GM18505 (cell line): ENCODE results near the gene TOMM6.

Experiments
- ATAC-seq: cut with Tn5 transposase; IDR thresholded peaks from one replicate; pipeline ENCODE4 v1.9.1; 2021; ENCODE audit not compliant: unreplicated experiment
- POLR2A ChIP-seq: IDR thresholded peaks from 4 replicates; pipeline ENCODE4 v1.6.1; 2011; ENCODE audit warnings: borderline replicate concordance; ENCODE audit not compliant: insufficient read depth, insufficient read length; ENCODE audit errors: extremely low read depth

The TOMM6 gene

GRCh38 chr6:41813956-41814355, 26.5 kb downstream of the TOMM6 start:
- no peak for ATAC-seq
- no peak for TF ChIP-seq POLR2A

- ATAC-seq, result no peak
- no peak for TF ChIP-seq POLR2A
Measured at GRCh38 chr6:41814629-41815028, 27.1 kb downstream of the TOMM6 start.

DNA sequence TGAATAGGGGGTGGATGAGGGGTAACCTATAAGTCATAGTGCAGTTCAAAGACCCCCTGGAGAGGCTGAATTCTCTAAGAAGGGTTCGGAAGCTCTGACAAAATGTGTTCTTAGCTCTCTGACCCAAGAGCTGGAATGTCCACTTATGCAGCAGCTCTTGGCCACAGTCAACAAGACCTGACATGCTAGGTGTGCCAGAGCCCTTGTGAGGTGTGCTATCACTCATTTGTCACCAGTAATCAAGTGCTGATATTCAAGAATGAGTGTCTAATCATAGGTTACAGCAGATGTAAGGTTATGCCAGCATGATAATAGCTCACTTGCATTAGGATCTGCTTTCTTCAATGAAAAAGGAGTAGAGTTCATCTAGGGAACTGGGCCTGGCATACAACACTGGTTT, 28.1 kb downstream of the TOMM6 start:
- no peak for ATAC-seq
- TF ChIP-seq POLR2A, result no peak

- no peak for TF ChIP-seq POLR2A
- no peak for ATAC-seq
Measured at GRCh38 chr6:41818271-41819054, 31.0 kb downstream of the TOMM6 start.

- no peak for ATAC-seq
- no peak for TF ChIP-seq POLR2A
Measured at GRCh38 chr6:41821266-41821665, 33.8 kb downstream of the TOMM6 start.

- no peak for ATAC-seq
- no peak for TF ChIP-seq POLR2A
Measured at GRCh38 chr6:41822021-41822420, 34.5 kb downstream of the TOMM6 start.

DNA sequence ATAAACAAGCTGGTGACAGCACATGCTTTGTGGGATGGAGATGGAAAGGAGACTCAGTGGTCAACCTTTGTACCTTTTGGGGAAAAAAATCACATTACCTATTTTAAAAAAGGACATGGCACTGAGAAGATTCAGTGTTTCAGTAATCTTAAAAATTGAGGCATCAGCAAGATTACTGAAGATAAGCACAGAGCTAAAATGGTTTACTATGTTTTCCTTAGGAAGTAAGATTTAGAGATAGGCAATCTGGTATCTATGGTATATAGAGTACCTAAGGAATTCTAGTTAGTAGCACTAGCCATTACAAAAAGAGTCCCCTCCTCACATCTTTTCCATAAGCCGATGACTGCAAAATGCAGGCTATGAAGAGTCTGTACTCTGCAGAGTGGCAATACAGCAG, 35.7 kb downstream of the TOMM6 start:
- TF ChIP-seq POLR2A, result no peak
- ATAC-seq, result no peak

DNA sequence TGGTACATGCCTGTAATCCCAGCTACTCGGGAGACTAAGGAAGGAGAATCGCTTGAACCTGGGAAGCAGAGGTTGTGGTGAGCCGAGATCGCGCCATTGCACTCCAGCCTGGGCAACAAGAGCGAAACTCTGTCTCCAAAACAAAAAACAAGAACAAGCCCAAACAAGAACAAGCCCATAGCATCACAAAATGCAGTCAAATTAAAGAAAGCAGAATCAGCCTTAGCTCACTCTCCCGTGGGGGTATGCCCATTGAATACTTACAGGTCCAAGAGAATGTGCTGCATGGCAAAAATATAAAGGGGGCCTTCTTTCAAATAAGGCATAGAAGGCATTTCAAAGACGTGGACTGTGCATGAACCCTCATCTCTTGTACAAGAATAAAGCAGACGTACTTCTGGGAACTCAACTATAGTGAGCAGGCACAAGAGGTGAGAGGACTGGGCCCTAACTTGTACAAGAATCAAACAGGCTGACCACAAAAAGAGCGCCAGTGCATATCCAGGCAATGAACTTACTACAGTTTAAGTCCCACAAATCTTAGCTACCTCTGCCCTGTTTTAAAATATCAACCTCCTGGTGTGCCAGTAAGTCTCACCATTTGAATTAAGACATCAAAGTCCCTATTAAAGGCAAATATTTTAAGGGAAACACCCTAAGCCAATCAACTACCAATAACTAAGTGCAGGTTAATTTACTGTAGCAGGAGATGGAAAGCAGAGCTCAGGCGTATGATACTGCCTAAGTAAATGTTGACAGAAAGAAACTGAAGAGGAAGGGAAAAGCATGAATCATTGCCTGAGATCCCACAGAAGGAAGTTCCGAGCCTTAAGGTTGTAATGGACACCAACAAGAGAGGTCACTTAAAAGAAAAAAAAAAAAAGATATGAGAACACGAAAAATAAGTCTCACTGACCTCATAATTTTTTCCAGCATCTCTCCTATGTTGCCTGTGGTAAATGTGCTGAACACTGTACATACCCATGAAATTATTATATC, 37.4 kb downstream of the TOMM6 start:
- ATAC-seq, result no peak
- no peak for TF ChIP-seq POLR2A

- TF ChIP-seq POLR2A, result no peak
- ATAC-seq, result no peak
Measured at GRCh38 chr6:41826343-41827022, 39.0 kb downstream of the TOMM6 start.

DNA sequence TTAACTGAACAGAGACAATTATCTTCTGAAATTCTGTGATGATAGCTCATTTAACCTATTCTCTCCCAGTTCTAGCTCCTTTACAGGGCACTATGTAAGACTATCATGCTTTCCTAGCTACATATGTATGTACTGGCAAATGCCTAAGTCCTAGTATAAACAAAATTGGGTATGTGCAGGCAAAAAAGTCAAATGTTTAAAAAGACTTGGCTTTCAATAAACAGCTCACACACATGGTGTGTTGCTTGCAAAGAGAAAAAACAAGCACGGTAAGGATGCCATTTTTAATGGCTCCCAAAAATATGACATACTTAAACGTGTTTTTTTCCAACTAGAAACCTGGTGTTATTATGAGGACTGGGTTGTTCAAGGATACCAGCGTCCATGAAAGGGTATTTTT, 44.8 kb downstream of the TOMM6 start:
- TF ChIP-seq POLR2A, result no peak
- ATAC-seq, result no peak

DNA sequence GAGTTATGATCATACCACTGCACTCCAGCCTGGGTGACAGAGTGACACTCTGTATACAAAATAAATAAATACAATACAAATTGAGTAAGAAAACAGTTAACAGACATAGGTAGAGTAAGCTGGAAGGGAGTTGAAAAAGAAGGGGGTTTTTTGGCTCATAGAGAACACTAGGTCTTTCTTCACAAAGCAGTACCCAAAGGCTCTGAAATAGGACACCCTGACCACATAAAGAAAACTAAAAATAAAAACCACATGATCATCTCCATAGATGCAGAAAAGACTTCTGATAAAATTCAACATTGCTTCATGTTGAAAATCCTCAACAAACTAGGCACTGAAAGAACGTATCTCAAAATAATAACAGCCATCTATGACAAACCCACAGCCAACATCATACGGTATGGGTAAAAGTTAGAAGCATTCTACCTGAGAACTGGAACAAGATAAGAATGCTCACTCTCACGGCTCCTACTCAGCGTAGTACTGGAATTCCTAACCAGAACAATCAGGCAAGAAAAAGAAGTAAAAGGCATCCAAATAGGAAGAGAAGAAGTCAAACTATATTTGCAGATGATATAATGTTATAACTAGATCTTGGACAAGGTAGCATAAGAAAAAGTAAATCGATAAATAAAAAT, 48.6 kb downstream of the TOMM6 start:
- ATAC-seq, result no peak
- TF ChIP-seq POLR2A, result no peak

GRCh38 chr6:41836660-41837052, 49.2 kb downstream of the TOMM6 start:
- ATAC-seq, result no peak
- no peak for TF ChIP-seq POLR2A
